Mucosa of descending colon (tissue), 3 donors: Measurements from ENCODE around the gene GPATCH1. TPM values are rescaled to one million over a fixed set of nuclear protein-coding genes. Genes with fewer than 3 reads are reported as not detected.
A peak's percentile ranks its signal among the peaks of the same experiment; 100 is the strongest.

Experiments
- ATAC-seq: fragments of 200-7000 bp; cut with Tn5 transposase; one replicate; pipeline ENCODE4 v1.9.1; 2020; ENCODE audit warnings: mild to moderate bottlenecking, moderate library complexity
- DNase-seq, 3 donors: peaks; one replicate each; pipeline ENCODE4 v3.0.0-alpha.2; 2020
- H3K36me3 ChIP-seq: fragments of 200-600 bp; one replicate; pipeline ENCODE4 v1.8.0; 2021; ENCODE audit warnings: low read depth, mild to moderate bottlenecking
- H3K4me1 ChIP-seq: fragments of 200-600 bp; one replicate; pipeline ENCODE4 v1.8.0; 2021; ENCODE audit warnings: low read depth, mild to moderate bottlenecking
- H3K4me3 ChIP-seq: fragments of 200-600 bp; one replicate; pipeline ENCODE4 v1.8.0; 2021; ENCODE audit warnings: mild to moderate bottlenecking
- H3K9me3 ChIP-seq: fragments of 200-600 bp; one replicate; pipeline ENCODE4 v1.8.0; 2021; ENCODE audit warnings: mild to moderate bottlenecking
- CTCF ChIP-seq: fragments of 200-600 bp; IDR thresholded peaks from one replicate; pipeline ENCODE4 v1.8.0; 2022; ENCODE audit warnings: antibody characterized with exemption, mild to moderate bottlenecking
- intact Hi-C, 2 donors: fragments of 100-400 bp; cut with DNase I in 1 of 2; cut with micrococcal nuclease in 1 of 2; formaldehyde crosslinking; loops; one replicate each; pipeline versions ENCODE4 v1.11.0 to v1.11.1; 2022; cut with DNase I, micrococcal nuclease
- total RNA-seq, 3 donors: library from RNA; stranded (reverse); fragmentation: NEBNext Ultra II Directional in 2 of 3; extraction: Animal tissue kit (Norgen Biotek cat#: 25700) in 2 of 3; gene quantifications; one replicate each; pipeline versions ENCODE4 v1.2.1 to v1.2.4, GENCODE V29; 2021 to 2023
- donor health status: DM: no; HTN: no; CAD: no; lungs with moderate emphysema.
- donor health status: DM: no; HTN: no; CAD: no.
- donor health status: DM: no; HTN: yes; CAD: no.

The GPATCH1 gene
- total RNA-seq, 3 donors from 2014 or later = 11.9 to 12.4 (median 11.9) TPM

GRCh38 chr19:33048806-33049676 is 31.9 kb upstream of the GPATCH1 start:
- no peaks in the 10 kb centered on the region for H3K36me3 ChIP-seq
- no peak for DNase-seq
- no peak overlapping the region for H3K4me3 ChIP-seq
- H3K4me1 ChIP-seq = peaks cover 56% of the 10 kb centered on the region
- no peaks in the 10 kb centered on the region for H3K9me3 ChIP-seq
- intact Hi-C loops = no loop called here
- ATAC-seq = peak; percentile 0
- no peak for TF ChIP-seq CTCF

- ATAC-seq = no peak
- no peaks in the 10 kb centered on the region for H3K9me3 ChIP-seq
- H3K36me3 ChIP-seq = no peaks in the 10 kb centered on the region
- intact Hi-C loops = no loop called here
- H3K4me1 ChIP-seq = peaks cover 59% of the 10 kb centered on the region
- H3K4me3 ChIP-seq = no peak overlapping the region
- no peak for TF ChIP-seq CTCF
- no peak for DNase-seq
Observed at GRCh38 chr19:33050110-33050509, 30.9 kb upstream of the GPATCH1 start.

- ATAC-seq (peak; percentile 55), DNase-seq (peak in 2 of 3 donors; percentile 55 to 59)
- H3K4me1 ChIP-seq = peaks cover 48% of the 10 kb centered on the region
- no peak overlapping the region for H3K4me3 ChIP-seq
- H3K9me3 ChIP-seq = no peaks in the 10 kb centered on the region
- intact Hi-C loops = no loop called here
- TF ChIP-seq CTCF = no peak
- H3K36me3 ChIP-seq = no peaks in the 10 kb centered on the region
Observed at GRCh38 chr19:33052352-33052972, 28.5 kb upstream of the GPATCH1 start.

- no peak for TF ChIP-seq CTCF
- H3K4me3 ChIP-seq = no peak overlapping the region
- peaks cover 39% of the 10 kb centered on the region for H3K4me1 ChIP-seq
- H3K9me3 ChIP-seq = no peaks in the 10 kb centered on the region
- no peaks in the 10 kb centered on the region for H3K36me3 ChIP-seq
- intact Hi-C loops = no loop called here
- ATAC-seq = peak; percentile 80
- peak; percentile 91 to 97 (median 94) for DNase-seq
Observed at GRCh38 chr19:33054623-33055022, 26.4 kb upstream of the GPATCH1 start.

- Histone ChIP-seq H3K4me3 (no peak overlapping the region), H3K36me3 (no peaks in the 10 kb centered on the region), H3K4me1 (peaks cover 37% of the 10 kb centered on the region), H3K9me3 (no peaks in the 10 kb centered on the region)
- DNase-seq (peak in 1 of 3 donors; percentile 29), ATAC-seq (peak; percentile 23)
- no peak for TF ChIP-seq CTCF
- intact Hi-C loops = no loop called here
Observed at GRCh38 chr19:33055718-33056117, 25.3 kb upstream of the GPATCH1 start.
